ENCODE results near the gene ASCC3.

Gene ASCC3

DNA sequence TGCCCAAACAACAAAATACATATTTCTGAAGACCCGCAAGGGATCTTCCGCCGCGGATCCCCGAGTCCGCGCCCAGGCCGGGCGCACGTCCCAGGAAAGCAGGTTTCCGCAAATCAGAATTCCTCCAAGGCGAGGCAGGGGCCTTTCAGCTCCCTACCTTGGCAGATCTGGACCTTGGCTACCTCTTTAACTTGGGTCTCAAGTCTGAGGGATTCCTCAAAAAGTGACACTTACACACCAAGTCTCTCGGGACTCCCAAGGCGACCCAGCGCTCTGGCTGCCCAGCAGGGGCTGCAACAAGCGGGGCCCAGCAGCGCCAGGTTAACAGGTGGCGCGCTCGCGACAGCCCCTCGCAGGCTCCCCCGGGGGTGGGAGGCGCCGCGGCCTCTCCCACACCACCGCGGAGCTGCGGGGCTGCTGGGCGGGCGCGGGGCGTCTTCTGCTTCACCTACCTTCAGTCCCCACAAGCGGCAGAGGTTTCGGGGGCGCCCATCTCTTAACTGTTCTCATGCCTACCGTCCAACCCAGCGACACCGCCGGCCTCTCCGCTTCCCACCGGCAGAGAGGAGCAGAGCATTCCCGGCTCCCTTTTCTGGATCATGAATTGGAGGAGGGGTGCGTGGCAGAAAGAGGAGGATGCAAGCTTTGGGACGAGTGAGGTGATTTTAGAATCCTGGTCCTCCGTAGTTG is 416.8 kb downstream of the ASCC3 start:
- Histone ChIP-seq H3K27ac (no peak overlapping the region), H3K4me3 (ENCODE audit: low read depth in 1 of 2, low read length in 1 of 2) (no peak overlapping the region), H3K36me3 (no peaks in the 10 kb centered on the region), H3K4me1 (ENCODE audit: control insufficient read depth in 1 of 2, insufficient read depth in 1 of 2, low read depth in 1 of 2, low read length in 1 of 2) (peaks cover 5 to 10% of the 10 kb centered on the region in 2 experiments), H3K9me3 (no peaks in the 10 kb centered on the region), H3K27me3 (peaks cover 100% of the 10 kb centered on the region)
- TF ChIP-seq, protein P1, sequence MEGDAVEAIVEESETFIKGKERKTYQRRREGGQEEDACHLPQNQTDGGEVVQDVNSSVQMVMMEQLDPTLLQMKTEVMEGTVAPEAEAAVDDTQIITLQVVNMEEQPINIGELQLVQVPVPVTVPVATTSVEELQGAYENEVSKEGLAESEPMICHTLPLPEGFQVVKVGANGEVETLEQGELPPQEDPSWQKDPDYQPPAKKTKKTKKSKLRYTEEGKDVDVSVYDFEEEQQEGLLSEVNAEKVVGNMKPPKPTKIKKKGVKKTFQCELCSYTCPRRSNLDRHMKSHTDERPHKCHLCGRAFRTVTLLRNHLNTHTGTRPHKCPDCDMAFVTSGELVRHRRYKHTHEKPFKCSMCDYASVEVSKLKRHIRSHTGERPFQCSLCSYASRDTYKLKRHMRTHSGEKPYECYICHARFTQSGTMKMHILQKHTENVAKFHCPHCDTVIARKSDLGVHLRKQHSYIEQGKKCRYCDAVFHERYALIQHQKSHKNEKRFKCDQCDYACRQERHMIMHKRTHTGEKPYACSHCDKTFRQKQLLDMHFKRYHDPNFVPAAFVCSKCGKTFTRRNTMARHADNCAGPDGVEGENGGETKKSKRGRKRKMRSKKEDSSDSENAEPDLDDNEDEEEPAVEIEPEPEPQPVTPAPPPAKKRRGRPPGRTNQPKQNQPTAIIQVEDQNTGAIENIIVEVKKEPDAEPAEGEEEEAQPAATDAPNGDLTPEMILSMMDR (IDR thresholded peaks at IDR 0.05): no peak

DNA sequence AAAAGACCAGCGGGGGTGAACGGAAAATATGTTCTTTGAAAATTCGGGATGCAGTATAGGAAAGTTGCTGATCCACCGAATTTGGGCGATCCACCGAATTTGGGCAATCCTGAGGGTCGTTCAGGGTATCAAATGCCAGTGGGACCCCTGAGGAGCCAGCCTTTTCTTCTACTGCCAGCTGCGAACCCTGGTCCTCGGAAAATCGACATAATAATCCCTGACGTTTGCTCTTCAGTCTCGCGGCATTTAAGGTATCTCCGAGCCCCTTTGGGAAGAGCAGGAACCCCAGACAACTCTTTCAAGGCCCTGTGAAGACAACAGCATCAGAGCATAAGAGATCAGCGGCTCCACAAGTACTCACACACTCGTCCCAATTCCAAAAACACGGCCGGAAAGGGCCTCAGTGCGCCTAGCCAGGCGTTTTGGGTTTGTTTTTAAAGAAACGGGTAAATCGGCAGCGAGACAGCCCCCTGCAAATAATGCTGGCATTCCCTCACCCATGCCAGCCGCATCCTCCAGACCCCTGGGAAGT is 417.4 kb downstream of the ASCC3 start:
- Histone ChIP-seq H3K9me3 (no peaks in the 10 kb centered on the region), H3K27ac (no peak overlapping the region), H3K4me1 (ENCODE audit: control insufficient read depth in 1 of 2, insufficient read depth in 1 of 2, low read depth in 1 of 2, low read length in 1 of 2) (peaks cover 5 to 10% of the 10 kb centered on the region in 2 experiments), H3K27me3 (peaks cover 100% of the 10 kb centered on the region), H3K36me3 (no peaks in the 10 kb centered on the region), H3K4me3 (ENCODE audit: low read depth in 1 of 2, low read length in 1 of 2) (no peak overlapping the region)
- TF ChIP-seq, protein P1 (IDR thresholded peaks at IDR 0.05): no peak

DNA sequence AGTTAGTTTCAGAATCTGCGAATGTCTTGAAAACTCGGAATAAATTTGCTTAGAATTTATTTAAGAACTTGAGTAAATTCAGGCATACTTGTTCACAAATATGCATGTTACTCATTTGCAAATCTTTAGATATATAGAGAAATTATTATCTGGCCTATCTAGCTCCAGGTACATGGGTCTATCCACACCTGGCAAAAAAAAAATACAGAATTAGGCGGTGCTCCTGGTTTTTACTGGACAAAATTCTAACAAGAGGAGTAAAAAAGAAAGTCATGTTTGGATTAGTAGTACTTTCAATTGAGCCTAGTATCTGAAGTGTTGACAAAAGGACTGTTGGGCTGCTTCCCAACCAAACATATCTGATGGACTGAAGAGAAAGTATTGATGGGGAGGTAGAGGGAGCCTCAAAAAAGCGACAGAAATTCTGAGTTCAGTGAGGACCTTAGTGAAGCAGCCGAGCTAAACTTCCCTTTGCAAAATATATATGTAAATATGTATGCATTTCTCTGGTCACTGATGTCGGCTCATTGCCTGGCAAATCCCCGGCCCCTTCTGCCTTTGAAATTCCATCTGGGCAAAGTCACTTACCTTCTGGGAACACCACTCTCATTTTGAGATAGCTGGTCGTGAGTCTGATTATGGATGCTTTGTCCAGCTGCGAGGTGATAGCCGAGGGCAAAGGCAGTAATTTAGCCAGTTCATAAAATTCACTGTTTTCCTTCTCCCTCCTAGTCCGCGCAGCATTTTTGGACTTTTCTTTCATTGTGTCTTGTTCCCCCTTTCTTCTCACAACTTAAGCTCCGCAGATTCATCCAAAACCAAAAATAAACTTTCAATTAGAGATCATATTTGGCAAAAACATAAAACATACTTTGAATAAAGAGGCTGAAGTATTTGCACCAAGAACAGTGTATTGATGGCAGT is 418.2 kb downstream of the ASCC3 start:
- peaks cover 5 to 10% of the 10 kb centered on the region in 2 experiments for H3K4me1 ChIP-seq (ENCODE audit: control insufficient read depth in 1 of 2, insufficient read depth in 1 of 2, low read depth in 1 of 2, low read length in 1 of 2)
- H3K27ac ChIP-seq: no peak overlapping the region
- no peak overlapping the region for H3K4me3 ChIP-seq (ENCODE audit: low read depth in 1 of 2, low read length in 1 of 2)
- TF ChIP-seq, protein P1 (IDR thresholded peaks at IDR 0.05): no peak
- no peaks in the 10 kb centered on the region for H3K9me3 ChIP-seq
- no peaks in the 10 kb centered on the region for H3K36me3 ChIP-seq
- peaks cover 100% of the 10 kb centered on the region for H3K27me3 ChIP-seq

DNA sequence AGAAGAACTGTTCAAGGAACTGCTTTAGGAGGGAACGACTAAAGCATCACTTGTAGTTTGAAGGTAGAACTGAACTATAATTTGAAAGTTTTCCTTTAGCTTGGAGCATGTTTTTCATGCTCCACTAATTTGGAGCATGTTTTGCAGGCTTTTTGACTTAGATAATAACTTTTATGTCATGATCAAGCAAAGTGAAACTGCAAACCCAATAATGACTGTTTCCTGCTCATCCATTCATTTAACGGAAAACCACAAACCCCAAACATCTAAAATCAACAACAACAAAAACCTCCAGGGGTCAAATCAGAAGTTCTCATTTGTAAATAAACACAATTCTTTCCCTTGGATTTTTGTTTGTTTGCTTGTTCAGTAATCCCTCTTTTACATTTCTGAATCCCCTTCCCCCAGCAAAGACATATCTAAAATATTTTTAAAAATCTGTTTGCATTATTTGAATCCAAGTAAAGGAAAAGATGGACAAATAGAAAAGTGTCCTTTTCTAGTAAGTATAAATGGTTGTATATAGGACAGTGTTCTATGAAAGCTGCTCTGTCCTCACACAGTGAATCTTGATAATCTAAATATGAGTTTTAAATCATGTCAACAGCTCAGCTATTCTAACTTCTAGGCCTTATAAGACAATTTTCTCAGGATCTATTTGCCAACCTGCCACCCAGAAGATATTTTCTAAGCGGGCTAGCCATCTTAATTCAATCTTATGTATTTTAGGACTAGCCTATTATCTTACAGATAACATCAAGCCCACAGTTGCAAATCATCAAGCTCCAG is 419.0 kb downstream of the ASCC3 start:
- H3K9me3 ChIP-seq: no peaks in the 10 kb centered on the region

More for the DNA sequence above, 419.0 kb downstream of the ASCC3 start:
- no peak overlapping the region for H3K27ac ChIP-seq
- H3K36me3 ChIP-seq: no peaks in the 10 kb centered on the region
- peaks cover 100% of the 10 kb centered on the region for H3K27me3 ChIP-seq
- H3K4me3 ChIP-seq (ENCODE audit: low read depth in 1 of 2, low read length in 1 of 2): no peak overlapping the region
- H3K4me1 ChIP-seq (ENCODE audit: control insufficient read depth in 1 of 2, insufficient read depth in 1 of 2, low read depth in 1 of 2, low read length in 1 of 2): peaks cover 5 to 10% of the 10 kb centered on the region in 2 experiments
- TF ChIP-seq, protein P1 (IDR thresholded peaks at IDR 0.05): no peak
